ENCODE measurements around the gene GPR75.

The GPR75 gene

DNA sequence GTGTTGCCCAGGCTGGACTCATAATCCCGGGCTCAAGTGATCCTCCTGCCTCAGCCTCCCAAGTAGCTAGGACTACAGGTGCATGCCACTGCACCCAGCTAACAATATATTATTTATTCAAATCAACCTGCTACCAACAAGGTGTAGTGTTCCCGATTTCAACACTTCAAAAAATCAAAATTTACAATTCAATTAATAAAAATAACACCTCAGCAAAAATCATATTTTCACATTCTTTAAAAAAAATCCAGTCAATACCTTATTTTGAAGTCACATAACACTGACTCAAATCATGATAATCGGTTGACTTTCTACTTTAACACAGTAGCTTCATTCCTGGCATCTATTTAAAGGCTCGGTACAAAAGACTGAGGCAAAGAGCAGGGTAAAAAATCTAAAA, 7.2 kb downstream of the GPR75 start:
- TF ChIP-seq, protein P1, sequence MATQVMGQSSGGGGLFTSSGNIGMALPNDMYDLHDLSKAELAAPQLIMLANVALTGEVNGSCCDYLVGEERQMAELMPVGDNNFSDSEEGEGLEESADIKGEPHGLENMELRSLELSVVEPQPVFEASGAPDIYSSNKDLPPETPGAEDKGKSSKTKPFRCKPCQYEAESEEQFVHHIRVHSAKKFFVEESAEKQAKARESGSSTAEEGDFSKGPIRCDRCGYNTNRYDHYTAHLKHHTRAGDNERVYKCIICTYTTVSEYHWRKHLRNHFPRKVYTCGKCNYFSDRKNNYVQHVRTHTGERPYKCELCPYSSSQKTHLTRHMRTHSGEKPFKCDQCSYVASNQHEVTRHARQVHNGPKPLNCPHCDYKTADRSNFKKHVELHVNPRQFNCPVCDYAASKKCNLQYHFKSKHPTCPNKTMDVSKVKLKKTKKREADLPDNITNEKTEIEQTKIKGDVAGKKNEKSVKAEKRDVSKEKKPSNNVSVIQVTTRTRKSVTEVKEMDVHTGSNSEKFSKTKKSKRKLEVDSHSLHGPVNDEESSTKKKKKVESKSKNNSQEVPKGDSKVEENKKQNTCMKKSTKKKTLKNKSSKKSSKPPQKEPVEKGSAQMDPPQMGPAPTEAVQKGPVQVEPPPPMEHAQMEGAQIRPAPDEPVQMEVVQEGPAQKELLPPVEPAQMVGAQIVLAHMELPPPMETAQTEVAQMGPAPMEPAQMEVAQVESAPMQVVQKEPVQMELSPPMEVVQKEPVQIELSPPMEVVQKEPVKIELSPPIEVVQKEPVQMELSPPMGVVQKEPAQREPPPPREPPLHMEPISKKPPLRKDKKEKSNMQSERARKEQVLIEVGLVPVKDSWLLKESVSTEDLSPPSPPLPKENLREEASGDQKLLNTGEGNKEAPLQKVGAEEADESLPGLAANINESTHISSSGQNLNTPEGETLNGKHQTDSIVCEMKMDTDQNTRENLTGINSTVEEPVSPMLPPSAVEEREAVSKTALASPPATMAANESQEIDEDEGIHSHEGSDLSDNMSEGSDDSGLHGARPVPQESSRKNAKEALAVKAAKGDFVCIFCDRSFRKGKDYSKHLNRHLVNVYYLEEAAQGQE (IDR thresholded peaks at IDR 0.05; ENCODE audit: insufficient read depth in 1 of 2, low read depth in 2 of 2, low read length in 2 of 2), result no peak
- TF ChIP-seq SIN3A (IDR thresholded peaks at IDR 0.05; ENCODE audit: borderline replicate concordance, insufficient read depth, low read length), result no peak
- TF ChIP-seq FOXP2 (optimal IDR thresholded peaks at IDR 0.05; ENCODE audit: borderline replicate concordance, extremely low read depth, extremely low read length, insufficient read depth), result no peak
- no peak for TF ChIP-seq POLR2AphosphoS5 (IDR thresholded peaks at IDR 0.05; ENCODE audit: low read depth, low read length)
- no peak for TF ChIP-seq TAF1 (IDR thresholded peaks at IDR 0.05; ENCODE audit: borderline replicate concordance, insufficient read depth, low read length)

DNA sequence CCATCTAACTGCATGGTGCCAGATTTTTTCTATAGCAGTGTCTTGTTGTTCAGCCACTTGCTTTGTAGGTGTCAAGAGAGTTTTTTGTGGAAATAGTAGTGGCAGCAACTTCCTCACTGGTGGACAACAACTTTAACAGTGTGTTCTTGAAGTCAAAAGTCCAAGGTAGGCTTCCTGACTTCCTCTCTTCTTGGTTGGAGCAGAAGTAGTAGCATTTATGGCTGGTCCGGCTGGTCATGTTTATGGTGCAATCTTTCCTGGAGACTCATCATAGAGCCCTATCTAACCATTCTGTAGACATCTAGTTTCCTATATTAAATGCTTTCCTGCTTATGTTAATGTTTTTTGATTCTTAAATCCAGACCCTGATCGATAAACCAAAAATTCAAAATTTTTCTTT, 11.7 kb downstream of the GPR75 start:
- TF ChIP-seq, protein P1 (IDR thresholded peaks at IDR 0.05; ENCODE audit: insufficient read depth in 1 of 2, low read depth in 2 of 2, low read length in 2 of 2), result no peak
- TF ChIP-seq SIN3A (IDR thresholded peaks at IDR 0.05; ENCODE audit: borderline replicate concordance, insufficient read depth, low read length) (no peak), POLR2AphosphoS5 (IDR thresholded peaks at IDR 0.05; ENCODE audit: low read depth, low read length) (no peak), FOXP2 (optimal IDR thresholded peaks at IDR 0.05; ENCODE audit: borderline replicate concordance, extremely low read depth, extremely low read length, insufficient read depth) (no peak), TAF1 (IDR thresholded peaks at IDR 0.05; ENCODE audit: borderline replicate concordance, insufficient read depth, low read length) (no peak)

DNA sequence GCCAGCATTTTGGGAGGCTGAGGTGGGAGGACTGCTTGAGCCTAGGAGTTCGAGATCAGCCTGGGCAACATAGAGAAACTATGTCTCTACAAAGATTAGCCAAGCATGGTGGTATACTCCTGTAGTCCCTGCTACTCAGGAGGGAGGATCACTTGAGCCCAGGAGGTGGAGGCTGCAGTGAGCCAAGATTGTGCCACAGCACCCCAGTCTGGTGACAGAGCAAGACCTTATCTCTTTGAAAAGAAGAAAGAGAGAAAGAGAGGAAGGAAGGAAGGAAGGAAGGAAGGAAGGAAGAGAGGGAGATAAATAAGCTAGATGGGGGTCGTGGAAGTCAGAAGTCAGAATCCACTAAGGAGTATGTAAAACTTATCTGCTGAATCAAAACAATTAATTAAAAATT, 16.2 kb downstream of the GPR75 start:
- TF ChIP-seq FOXP2 (optimal IDR thresholded peaks at IDR 0.05; ENCODE audit: borderline replicate concordance, extremely low read depth, extremely low read length, insufficient read depth) (no peak), TAF1 (IDR thresholded peaks at IDR 0.05; ENCODE audit: borderline replicate concordance, insufficient read depth, low read length) (no peak), SIN3A (IDR thresholded peaks at IDR 0.05; ENCODE audit: borderline replicate concordance, insufficient read depth, low read length) (no peak), POLR2AphosphoS5 (IDR thresholded peaks at IDR 0.05; ENCODE audit: low read depth, low read length) (no peak)
- TF ChIP-seq, protein P1 (IDR thresholded peaks at IDR 0.05; ENCODE audit: insufficient read depth in 1 of 2, low read depth in 2 of 2, low read length in 2 of 2), result no peak

DNA sequence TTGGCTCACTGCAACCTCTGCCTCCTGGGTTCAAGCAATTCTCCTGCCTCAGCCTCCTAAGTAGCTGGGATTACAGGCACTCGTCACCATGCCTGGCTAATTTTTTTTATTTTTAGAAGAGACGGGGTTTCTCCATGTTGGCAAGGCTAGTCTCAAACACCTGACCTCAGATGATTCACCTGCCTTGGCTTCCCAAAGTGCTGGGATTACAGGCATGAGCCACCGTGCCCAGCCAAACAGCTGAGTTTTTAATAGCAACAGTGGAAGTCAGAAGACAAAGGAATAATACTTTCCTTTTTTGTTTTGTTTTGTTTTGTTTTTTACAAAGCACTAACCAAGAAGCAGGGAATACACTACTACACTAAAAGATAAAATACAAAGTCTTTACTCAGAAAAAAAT, 16.9 kb downstream of the GPR75 start:
- TF ChIP-seq, protein P1 (IDR thresholded peaks at IDR 0.05; ENCODE audit: insufficient read depth in 1 of 2, low read depth in 2 of 2, low read length in 2 of 2), result no peak
- no peak for TF ChIP-seq TAF1 (IDR thresholded peaks at IDR 0.05; ENCODE audit: borderline replicate concordance, insufficient read depth, low read length)
- no peak for TF ChIP-seq FOXP2 (optimal IDR thresholded peaks at IDR 0.05; ENCODE audit: borderline replicate concordance, extremely low read depth, extremely low read length, insufficient read depth)
- TF ChIP-seq POLR2AphosphoS5 (IDR thresholded peaks at IDR 0.05; ENCODE audit: low read depth, low read length), result no peak
- no peak for TF ChIP-seq SIN3A (IDR thresholded peaks at IDR 0.05; ENCODE audit: borderline replicate concordance, insufficient read depth, low read length)

DNA sequence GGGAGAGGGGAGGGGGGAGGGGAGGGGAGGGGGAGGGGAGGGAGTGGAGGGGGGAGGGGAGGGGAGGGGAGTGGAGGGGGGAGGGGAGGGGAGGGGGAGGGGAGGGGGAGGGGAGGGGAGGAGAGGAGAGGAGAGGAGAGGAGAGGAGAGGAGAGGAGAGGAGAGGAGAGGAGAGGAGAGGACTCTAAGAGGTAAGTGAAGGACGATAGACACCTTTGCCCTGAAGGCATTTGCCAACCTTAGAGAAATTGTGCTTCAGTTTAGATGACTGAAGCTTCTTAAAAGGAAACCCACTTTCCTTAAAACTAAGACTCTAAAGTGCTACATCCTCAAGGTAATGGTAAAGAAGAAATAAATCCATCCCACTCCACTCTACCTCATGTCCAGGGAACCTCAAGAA, 19.2 kb downstream of the GPR75 start:
- TF ChIP-seq POLR2AphosphoS5 (IDR thresholded peaks at IDR 0.05; ENCODE audit: low read depth, low read length), result no peak
- TF ChIP-seq, protein P1 (IDR thresholded peaks at IDR 0.05; ENCODE audit: insufficient read depth in 1 of 2, low read depth in 2 of 2, low read length in 2 of 2), result no peak
- TF ChIP-seq TAF1 (IDR thresholded peaks at IDR 0.05; ENCODE audit: borderline replicate concordance, insufficient read depth, low read length), result no peak
- TF ChIP-seq FOXP2 (optimal IDR thresholded peaks at IDR 0.05; ENCODE audit: borderline replicate concordance, extremely low read depth, extremely low read length, insufficient read depth), result no peak
- no peak for TF ChIP-seq SIN3A (IDR thresholded peaks at IDR 0.05; ENCODE audit: borderline replicate concordance, insufficient read depth, low read length)
